ENCODE measurements around the gene SHE.

SHE gene

GRCh38 chr1:154433161-154433764 lies 68.9 kb downstream of the SHE start:
- H3K9ac ChIP-seq (ENCODE audit: low read length) = no peak overlapping the region
- H3K4me3 ChIP-seq (ENCODE audit: low read length) = no peak overlapping the region
- H3F3A ChIP-seq (ENCODE audit: insufficient read depth, low read length) = peaks cover 6% of the 10 kb centered on the region
- peaks cover 88% of the 10 kb centered on the region for H3K79me2 ChIP-seq (ENCODE audit: low read length)
- H4K20me1 ChIP-seq (ENCODE audit: insufficient read depth, low read length) = 0 out of 2 replicates have a peak, but pooled peaks cover 8% of the 10 kb centered on the region
- H3K27ac ChIP-seq (ENCODE audit: low read length) = no peak overlapping the region
- no peaks in the 10 kb centered on the region for H3K27me3 ChIP-seq (replicated peaks; ENCODE audit: insufficient read depth, low read length)
- H3K9me3 ChIP-seq (replicated peaks; ENCODE audit: insufficient read depth, low read length) = no peaks in the 10 kb centered on the region
- H2AFZ ChIP-seq (ENCODE audit: low read length) = no peak overlapping the region
- H3K9me2 ChIP-seq (replicated peaks; ENCODE audit: insufficient read depth, low read length) = no peaks in the 10 kb centered on the region
- no peak overlapping the region for H3K4me2 ChIP-seq (ENCODE audit: low read depth, low read length)
- H3K4me1 ChIP-seq (ENCODE audit: low read length) = peaks cover 4% of the 10 kb centered on the region
- TF ChIP-seq, protein P1, sequence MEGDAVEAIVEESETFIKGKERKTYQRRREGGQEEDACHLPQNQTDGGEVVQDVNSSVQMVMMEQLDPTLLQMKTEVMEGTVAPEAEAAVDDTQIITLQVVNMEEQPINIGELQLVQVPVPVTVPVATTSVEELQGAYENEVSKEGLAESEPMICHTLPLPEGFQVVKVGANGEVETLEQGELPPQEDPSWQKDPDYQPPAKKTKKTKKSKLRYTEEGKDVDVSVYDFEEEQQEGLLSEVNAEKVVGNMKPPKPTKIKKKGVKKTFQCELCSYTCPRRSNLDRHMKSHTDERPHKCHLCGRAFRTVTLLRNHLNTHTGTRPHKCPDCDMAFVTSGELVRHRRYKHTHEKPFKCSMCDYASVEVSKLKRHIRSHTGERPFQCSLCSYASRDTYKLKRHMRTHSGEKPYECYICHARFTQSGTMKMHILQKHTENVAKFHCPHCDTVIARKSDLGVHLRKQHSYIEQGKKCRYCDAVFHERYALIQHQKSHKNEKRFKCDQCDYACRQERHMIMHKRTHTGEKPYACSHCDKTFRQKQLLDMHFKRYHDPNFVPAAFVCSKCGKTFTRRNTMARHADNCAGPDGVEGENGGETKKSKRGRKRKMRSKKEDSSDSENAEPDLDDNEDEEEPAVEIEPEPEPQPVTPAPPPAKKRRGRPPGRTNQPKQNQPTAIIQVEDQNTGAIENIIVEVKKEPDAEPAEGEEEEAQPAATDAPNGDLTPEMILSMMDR (IDR thresholded peaks at IDR 0.05; ENCODE audit: low read length) = no peak
- TF ChIP-seq EZH2phosphoT487 (IDR thresholded peaks at IDR 0.05; ENCODE audit: low read length) (no peak), EZH2 (optimal IDR thresholded peaks at IDR 0.05; ENCODE audit: low read depth, low read length) (no peak)
- DNase-seq = no peak
- H3K36me3 ChIP-seq (replicated peaks; ENCODE audit: insufficient read depth, low read length) = peaks cover 48% of the 10 kb centered on the region

DNA sequence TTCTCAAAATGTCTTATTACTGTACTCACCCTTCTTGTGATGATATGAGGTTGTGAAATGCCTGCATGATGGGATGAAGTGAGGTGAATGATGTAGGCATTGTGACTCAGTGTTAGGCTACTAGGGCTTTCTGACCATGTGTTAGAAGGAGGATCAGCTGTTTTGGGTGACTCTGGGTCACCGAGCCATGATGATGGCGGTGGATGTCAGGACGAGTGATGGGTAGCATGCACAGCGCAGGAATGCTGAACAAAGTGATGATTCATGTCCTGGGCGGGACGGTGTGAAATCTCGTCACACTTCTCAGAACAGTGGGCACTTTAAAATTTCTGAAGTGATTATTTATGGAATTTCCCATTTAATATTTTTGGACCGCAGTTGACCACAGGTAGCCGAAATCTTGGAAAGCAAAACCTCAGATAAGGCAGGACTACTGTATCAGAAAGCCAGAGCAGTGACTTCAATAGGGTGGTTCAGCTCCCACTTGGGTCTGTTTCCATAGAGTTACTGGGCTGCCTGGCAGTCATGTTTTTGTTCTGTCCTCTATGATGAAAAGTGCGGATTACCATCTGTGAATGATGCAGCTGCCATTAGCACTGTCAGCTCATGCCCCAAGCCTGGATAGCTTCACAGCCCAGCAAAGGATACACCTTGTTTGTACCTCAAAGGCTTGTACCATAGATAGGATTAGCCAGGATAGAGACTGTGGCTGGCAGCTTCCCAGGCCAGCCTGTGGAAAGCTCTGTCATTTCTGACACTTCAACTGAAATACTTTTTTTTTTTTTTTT lies 70.4 kb downstream of the SHE start:
- Histone ChIP-seq H3K27ac (ENCODE audit: low read length) (no peak overlapping the region), H3F3A (ENCODE audit: insufficient read depth, low read length) (0 out of 2 replicates have a peak, but pooled peaks cover 3% of the 10 kb centered on the region), H3K4me2 (ENCODE audit: low read depth, low read length) (no peak overlapping the region), H3K27me3 (replicated peaks; ENCODE audit: insufficient read depth, low read length) (no peaks in the 10 kb centered on the region), H3K9ac (ENCODE audit: low read length) (no peak overlapping the region), H3K79me2 (ENCODE audit: low read length) (peaks cover 98% of the 10 kb centered on the region), H3K4me1 (ENCODE audit: low read length) (no peaks in the 10 kb centered on the region), H3K9me3 (replicated peaks; ENCODE audit: insufficient read depth, low read length) (no peaks in the 10 kb centered on the region), H3K4me3 (ENCODE audit: low read length) (no peak overlapping the region), H3K36me3 (replicated peaks; ENCODE audit: insufficient read depth, low read length) (peaks cover 46% of the 10 kb centered on the region), H3K9me2 (replicated peaks; ENCODE audit: insufficient read depth, low read length) (no peaks in the 10 kb centered on the region), H2AFZ (ENCODE audit: low read length) (no peak overlapping the region), H4K20me1 (ENCODE audit: insufficient read depth, low read length) (peaks cover 13% of the 10 kb centered on the region; the same call in 1 of the 2 replicates)
- no peak for DNase-seq
- TF ChIP-seq, protein P1 (IDR thresholded peaks at IDR 0.05; ENCODE audit: low read length) = no peak
- no peak for TF ChIP-seq EZH2phosphoT487 (IDR thresholded peaks at IDR 0.05; ENCODE audit: low read length)
- no peak for TF ChIP-seq EZH2 (optimal IDR thresholded peaks at IDR 0.05; ENCODE audit: low read depth, low read length)

- DNase-seq = no peak
- H3F3A ChIP-seq (ENCODE audit: insufficient read depth, low read length) = no peaks in the 10 kb centered on the region
- H3K27me3 ChIP-seq (replicated peaks; ENCODE audit: insufficient read depth, low read length) = no peaks in the 10 kb centered on the region
- peaks cover 13% of the 10 kb centered on the region; the same call in 1 of the 2 replicates for H4K20me1 ChIP-seq (ENCODE audit: insufficient read depth, low read length)
- no peaks in the 10 kb centered on the region for H3K9me2 ChIP-seq (replicated peaks; ENCODE audit: insufficient read depth, low read length)
- H3K4me1 ChIP-seq (ENCODE audit: low read length) = no peaks in the 10 kb centered on the region
- H3K27ac ChIP-seq (ENCODE audit: low read length) = no peak overlapping the region
- peaks cover 100% of the 10 kb centered on the region for H3K79me2 ChIP-seq (ENCODE audit: low read length)
- H3K4me2 ChIP-seq (ENCODE audit: low read depth, low read length) = no peak overlapping the region
- H3K9ac ChIP-seq (ENCODE audit: low read length) = no peak overlapping the region
- no peak overlapping the region for H3K4me3 ChIP-seq (ENCODE audit: low read length)
- TF ChIP-seq EZH2 (optimal IDR thresholded peaks at IDR 0.05; ENCODE audit: low read depth, low read length) (no peak), EZH2phosphoT487 (IDR thresholded peaks at IDR 0.05; ENCODE audit: low read length) (no peak)
- peaks cover 42% of the 10 kb centered on the region for H3K36me3 ChIP-seq (replicated peaks; ENCODE audit: insufficient read depth, low read length)
- no peak overlapping the region for H2AFZ ChIP-seq (ENCODE audit: low read length)
- no peaks in the 10 kb centered on the region for H3K9me3 ChIP-seq (replicated peaks; ENCODE audit: insufficient read depth, low read length)
These were observed 71.3 kb downstream of the SHE start for GRCh38 chr1:154430903-154431302.
